ENCODE data around the gene APOO.

DNA sequence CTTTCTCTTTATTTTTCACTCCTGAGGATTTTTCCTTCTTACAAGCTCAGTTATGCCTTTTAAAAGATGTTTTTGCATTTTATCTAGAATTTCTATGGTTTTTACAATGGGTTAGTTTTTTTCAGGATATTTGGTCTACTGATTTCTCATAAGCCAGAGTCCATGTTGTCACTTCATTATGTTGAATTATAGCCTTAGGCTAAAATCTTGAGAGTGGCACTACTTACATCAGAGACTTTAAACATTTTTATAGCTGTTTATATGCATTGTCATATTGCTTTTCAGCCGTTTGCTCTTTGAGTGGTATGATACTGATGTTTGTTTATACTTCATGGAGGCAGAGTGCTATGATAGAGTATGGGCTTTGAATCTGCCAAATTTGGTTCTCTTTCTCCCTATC lies 36.5 kb upstream of the APOO start:
- TF ChIP-seq, protein P1, sequence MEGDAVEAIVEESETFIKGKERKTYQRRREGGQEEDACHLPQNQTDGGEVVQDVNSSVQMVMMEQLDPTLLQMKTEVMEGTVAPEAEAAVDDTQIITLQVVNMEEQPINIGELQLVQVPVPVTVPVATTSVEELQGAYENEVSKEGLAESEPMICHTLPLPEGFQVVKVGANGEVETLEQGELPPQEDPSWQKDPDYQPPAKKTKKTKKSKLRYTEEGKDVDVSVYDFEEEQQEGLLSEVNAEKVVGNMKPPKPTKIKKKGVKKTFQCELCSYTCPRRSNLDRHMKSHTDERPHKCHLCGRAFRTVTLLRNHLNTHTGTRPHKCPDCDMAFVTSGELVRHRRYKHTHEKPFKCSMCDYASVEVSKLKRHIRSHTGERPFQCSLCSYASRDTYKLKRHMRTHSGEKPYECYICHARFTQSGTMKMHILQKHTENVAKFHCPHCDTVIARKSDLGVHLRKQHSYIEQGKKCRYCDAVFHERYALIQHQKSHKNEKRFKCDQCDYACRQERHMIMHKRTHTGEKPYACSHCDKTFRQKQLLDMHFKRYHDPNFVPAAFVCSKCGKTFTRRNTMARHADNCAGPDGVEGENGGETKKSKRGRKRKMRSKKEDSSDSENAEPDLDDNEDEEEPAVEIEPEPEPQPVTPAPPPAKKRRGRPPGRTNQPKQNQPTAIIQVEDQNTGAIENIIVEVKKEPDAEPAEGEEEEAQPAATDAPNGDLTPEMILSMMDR (conservative IDR thresholded peaks at IDR 0.05), result no peak
- TF ChIP-seq EZH2 (IDR thresholded peaks at IDR 0.05; ENCODE audit: low read depth), result no peak

All from PC-9 (cell line).